OCI-M2 (cell line): ENCODE data around the gene GALNT18.

Experiments
- DNase-seq: peaks from one replicate; lab custom pipeline; 2025; ENCODE audit not compliant: unreplicated experiment; lab: John Stamatoyannopoulos, UW

Gene GALNT18

GRCh38 chr11:11588891-11589290 is 32.9 kb downstream of the GALNT18 start:
- no peak for DNase-seq

- DNase-seq = no peak
Measured at GRCh38 chr11:11588243-11588642, 33.6 kb downstream of the GALNT18 start.

GRCh38 chr11:11587122-11587521 is 34.7 kb downstream of the GALNT18 start:
- no peak for DNase-seq

GRCh38 chr11:11586465-11586864 is 35.3 kb downstream of the GALNT18 start:
- no peak for DNase-seq

GRCh38 chr11:11584937-11585336 is 36.9 kb downstream of the GALNT18 start:
- DNase-seq = no peak

- no peak for DNase-seq
Measured at GRCh38 chr11:11584530-11584810, 37.3 kb downstream of the GALNT18 start.

- no peak for DNase-seq
Measured at GRCh38 chr11:11583801-11584529, 37.8 kb downstream of the GALNT18 start.

GRCh38 chr11:11582011-11582701 is 39.6 kb downstream of the GALNT18 start:
- no peak for DNase-seq

- DNase-seq = no peak
Measured at GRCh38 chr11:11581481-11581880, 40.3 kb downstream of the GALNT18 start.

- DNase-seq = no peak
Measured at GRCh38 chr11:11580841-11581411, 40.9 kb downstream of the GALNT18 start.

GRCh38 chr11:11580012-11580411 is 41.8 kb downstream of the GALNT18 start:
- no peak for DNase-seq

- DNase-seq = no peak
Measured at GRCh38 chr11:11579012-11579988, 42.5 kb downstream of the GALNT18 start.

GRCh38 chr11:11577932-11578911 is 43.6 kb downstream of the GALNT18 start:
- no peak for DNase-seq

- DNase-seq = no peak
Measured at GRCh38 chr11:11577251-11577855, 44.5 kb downstream of the GALNT18 start.

- no peak for DNase-seq
Measured at GRCh38 chr11:11574373-11575287, 47.2 kb downstream of the GALNT18 start.

GRCh38 chr11:11572386-11572785 is 49.4 kb downstream of the GALNT18 start:
- no peak for DNase-seq

GRCh38 chr11:11571893-11572292 is 49.9 kb downstream of the GALNT18 start:
- no peak for DNase-seq

GRCh38 chr11:11570823-11571222 is 51.0 kb downstream of the GALNT18 start:
- no peak for DNase-seq
